GM19324 (cell line): ENCODE data around the gene CEPT1.
"Not testable (repeated sequence)": the region's sequence is repeated elsewhere in the genome, so short reads cannot be mapped to it uniquely, and the experiment has no call there.

ENCODE experiments used
- ATAC-seq: cut with Tn5 transposase; IDR thresholded peaks from one replicate; pipeline ENCODE4 v1.9.1; 2021; ENCODE audit warnings: mild to moderate bottlenecking, moderate library complexity; ENCODE audit not compliant: unreplicated experiment, low FRiP score

Gene CEPT1

GRCh38 chr1:111139956-111140679, at the start of gene CEPT1, which contains the start of gene DRAM2:
Gene CEPT1, plus strand, starts transcription at chr1:111140223. Its CDS starts 7,492 bp downstream, at chr1:111147715.
Gene DRAM2, minus strand, starts transcription at chr1:111140093. Its CDS starts 8,539 bp downstream, at chr1:111131554.
- ATAC-seq = peak; percentile 81

- not testable (repeated sequence) for ATAC-seq
Measured at GRCh38 chr1:111095421-111095820, 44.6 kb upstream of the CEPT1 start.

GRCh38 chr1:111097356-111098099, 42.5 kb upstream of the CEPT1 start:
- no peak for ATAC-seq

- no peak for ATAC-seq
Measured at GRCh38 chr1:111099289-111099688, 40.7 kb upstream of the CEPT1 start.

GRCh38 chr1:111101854-111102642, 38.0 kb upstream of the CEPT1 start:
- ATAC-seq = no peak

GRCh38 chr1:111104981-111105380, 35.0 kb upstream of the CEPT1 start:
- ATAC-seq = no peak

- ATAC-seq = no peak
Measured at GRCh38 chr1:111110197-111110899, 29.7 kb upstream of the CEPT1 start.

GRCh38 chr1:111116496-111116895, 23.5 kb upstream of the CEPT1 start:
- no peak for ATAC-seq

GRCh38 chr1:111126354-111126753, 13.7 kb upstream of the CEPT1 start:
- no peak for ATAC-seq

- peak; percentile 68 for ATAC-seq
Measured at GRCh38 chr1:111127923-111128643, 11.9 kb upstream of the CEPT1 start.

- no peak for ATAC-seq
Measured at GRCh38 chr1:111129376-111129775, 10.6 kb upstream of the CEPT1 start.

- ATAC-seq = no peak
Measured at GRCh38 chr1:111131693-111132092, 8.3 kb upstream of the CEPT1 start.

- ATAC-seq = no peak
Measured at GRCh38 chr1:111133866-111134265, 6.2 kb upstream of the CEPT1 start.

- peak; percentile 54 for ATAC-seq
Measured at GRCh38 chr1:111139324-111139955, 583 bp upstream of the CEPT1 start.

GRCh38 chr1:111140680-111140967, 601 bp downstream of the CEPT1 start:
- no peak for ATAC-seq

- no peak for ATAC-seq
Measured at GRCh38 chr1:111141245-111142220, 1.5 kb downstream of the CEPT1 start.

GRCh38 chr1:111142356-111142975, 2.4 kb downstream of the CEPT1 start:
- ATAC-seq = no peak

- no peak for ATAC-seq
Measured at GRCh38 chr1:111145542-111145941, 5.5 kb downstream of the CEPT1 start.
